ENCODE results near the gene PLXDC2. TPM values are rescaled to one million over a fixed set of nuclear protein-coding genes. Genes with fewer than 3 reads are reported as not detected.

Gene PLXDC2
- polyA plus RNA-seq, 2 donors = 11.9 to 13.0 TPM

- Histone ChIP-seq H3K4me1 (ENCODE audit: control insufficient read depth in 2 of 2, insufficient read depth in 2 of 2, low read length in 1 of 2) (peaks cover 0 to 3% of the 10 kb centered on the region in 2 donors), H3K27ac (ENCODE audit: low read depth in 2 of 2, low read length in 1 of 2) (peak overlapping the region; percentile 14 to 49), H3K36me3 (ENCODE audit: control insufficient read depth in 2 of 2, insufficient read depth in 2 of 2, low read length in 1 of 2) (no peaks in the 10 kb centered on the region), H3K9me3 (ENCODE audit: control insufficient read depth in 2 of 2, insufficient read depth in 1 of 2, low read depth in 1 of 2, low read length in 1 of 2) (no peaks in the 10 kb centered on the region), H3K4me3 (ENCODE audit: low read depth in 1 of 2, low read length in 2 of 2) (no peak overlapping the region), H3K27me3 (ENCODE audit: control insufficient read depth in 1 of 2, insufficient read depth in 2 of 2, low read length in 2 of 2) (no peaks in the 10 kb centered on the region)
- WGBS, 2 donors = 71 to 73% methylated on average over 3 of the region's 3 CpGs
Measured at GRCh38 chr10:19828278-19829049, 12.2 kb downstream of the PLXDC2 start.

- Histone ChIP-seq H3K9me3 (ENCODE audit: control insufficient read depth in 2 of 2, insufficient read depth in 1 of 2, low read depth in 1 of 2, low read length in 1 of 2) (no peaks in the 10 kb centered on the region), H3K36me3 (ENCODE audit: control insufficient read depth in 2 of 2, insufficient read depth in 2 of 2, low read length in 1 of 2) (no peaks in the 10 kb centered on the region), H3K27ac (ENCODE audit: low read depth in 2 of 2, low read length in 1 of 2) (peak overlapping the region; percentile 64 to 81), H3K4me1 (ENCODE audit: control insufficient read depth in 2 of 2, insufficient read depth in 2 of 2, low read length in 1 of 2) (peaks cover 0 to 6% of the 10 kb centered on the region in 2 donors), H3K27me3 (ENCODE audit: control insufficient read depth in 1 of 2, insufficient read depth in 2 of 2, low read length in 2 of 2) (no peaks in the 10 kb centered on the region), H3K4me3 (ENCODE audit: low read depth in 1 of 2, low read length in 2 of 2) (no peak overlapping the region)
- 29 to 36% methylated on average over 9 of the region's 9 CpGs for WGBS, 2 donors
Measured at GRCh38 chr10:19832699-19833098, 16.5 kb downstream of the PLXDC2 start.

GRCh38 chr10:19833170-19833824, 17.1 kb downstream of the PLXDC2 start:
- Histone ChIP-seq H3K4me3 (ENCODE audit: low read depth in 1 of 2, low read length in 2 of 2) (no peak overlapping the region), H3K4me1 (ENCODE audit: control insufficient read depth in 2 of 2, insufficient read depth in 2 of 2, low read length in 1 of 2) (peaks cover 0 to 6% of the 10 kb centered on the region in 2 donors), H3K36me3 (ENCODE audit: control insufficient read depth in 2 of 2, insufficient read depth in 2 of 2, low read length in 1 of 2) (no peaks in the 10 kb centered on the region), H3K27me3 (ENCODE audit: control insufficient read depth in 1 of 2, insufficient read depth in 2 of 2, low read length in 2 of 2) (no peaks in the 10 kb centered on the region), H3K27ac (ENCODE audit: low read depth in 2 of 2, low read length in 1 of 2) (peak overlapping the region in 1 of 2 donors; percentile 48), H3K9me3 (ENCODE audit: control insufficient read depth in 2 of 2, insufficient read depth in 1 of 2, low read depth in 1 of 2, low read length in 1 of 2) (no peaks in the 10 kb centered on the region)
- WGBS, 2 donors = 52 to 54% methylated on average over 8 of the region's 8 CpGs

GRCh38 chr10:19835952-19836351, 19.7 kb downstream of the PLXDC2 start:
- no peak overlapping the region for H3K4me3 ChIP-seq (ENCODE audit: low read depth in 1 of 2, low read length in 2 of 2)
- no peaks in the 10 kb centered on the region for H3K36me3 ChIP-seq (ENCODE audit: control insufficient read depth in 2 of 2, insufficient read depth in 2 of 2, low read length in 1 of 2)
- H3K27ac ChIP-seq (ENCODE audit: low read depth in 2 of 2, low read length in 1 of 2) = no peak overlapping the region
- WGBS, 2 donors = 92 to 94% methylated on average over 2 of the region's 2 CpGs
- H3K4me1 ChIP-seq (ENCODE audit: control insufficient read depth in 2 of 2, insufficient read depth in 2 of 2, low read length in 1 of 2) = peaks cover 0 to 2% of the 10 kb centered on the region in 2 donors
- no peaks in the 10 kb centered on the region for H3K9me3 ChIP-seq (ENCODE audit: control insufficient read depth in 2 of 2, insufficient read depth in 1 of 2, low read depth in 1 of 2, low read length in 1 of 2)
- H3K27me3 ChIP-seq (ENCODE audit: control insufficient read depth in 1 of 2, insufficient read depth in 2 of 2, low read length in 2 of 2) = no peaks in the 10 kb centered on the region

- WGBS, 2 donors = 77 to 82% methylated on average over 3 of the region's 3 CpGs
Measured at GRCh38 chr10:19839090-19839489, 22.9 kb downstream of the PLXDC2 start.

GRCh38 chr10:19839552-19839951, 23.3 kb downstream of the PLXDC2 start:
- Histone ChIP-seq H3K27me3 (ENCODE audit: control insufficient read depth in 1 of 2, insufficient read depth in 2 of 2, low read length in 2 of 2) (no peaks in the 10 kb centered on the region), H3K27ac (ENCODE audit: low read depth in 2 of 2, low read length in 1 of 2) (no peak overlapping the region), H3K9me3 (ENCODE audit: control insufficient read depth in 2 of 2, insufficient read depth in 1 of 2, low read depth in 1 of 2, low read length in 1 of 2) (no peaks in the 10 kb centered on the region), H3K4me3 (ENCODE audit: low read depth in 1 of 2, low read length in 2 of 2) (no peak overlapping the region), H3K4me1 (ENCODE audit: control insufficient read depth in 2 of 2, insufficient read depth in 2 of 2, low read length in 1 of 2) (peaks cover 0 to 2% of the 10 kb centered on the region in 2 donors), H3K36me3 (ENCODE audit: control insufficient read depth in 2 of 2, insufficient read depth in 2 of 2, low read length in 1 of 2) (no peaks in the 10 kb centered on the region)
- WGBS, 2 donors = 60 to 61% methylated on average over 4 of the region's 4 CpGs

More at GRCh38 chr10:19839090-19839489, 22.9 kb downstream of the PLXDC2 start:
- Histone ChIP-seq H3K36me3 (ENCODE audit: control insufficient read depth in 2 of 2, insufficient read depth in 2 of 2, low read length in 1 of 2) (no peaks in the 10 kb centered on the region), H3K27ac (ENCODE audit: low read depth in 2 of 2, low read length in 1 of 2) (no peak overlapping the region), H3K4me1 (ENCODE audit: control insufficient read depth in 2 of 2, insufficient read depth in 2 of 2, low read length in 1 of 2) (peaks cover 0 to 2% of the 10 kb centered on the region in 2 donors), H3K4me3 (ENCODE audit: low read depth in 1 of 2, low read length in 2 of 2) (no peak overlapping the region), H3K9me3 (ENCODE audit: control insufficient read depth in 2 of 2, insufficient read depth in 1 of 2, low read depth in 1 of 2, low read length in 1 of 2) (no peaks in the 10 kb centered on the region), H3K27me3 (ENCODE audit: control insufficient read depth in 1 of 2, insufficient read depth in 2 of 2, low read length in 2 of 2) (no peaks in the 10 kb centered on the region)

- H3K36me3 ChIP-seq (ENCODE audit: control insufficient read depth in 2 of 2, insufficient read depth in 2 of 2, low read length in 1 of 2) = no peaks in the 10 kb centered on the region
- H3K4me3 ChIP-seq (ENCODE audit: low read depth in 1 of 2, low read length in 2 of 2) = no peak overlapping the region
- no peaks in the 10 kb centered on the region for H3K9me3 ChIP-seq (ENCODE audit: control insufficient read depth in 2 of 2, insufficient read depth in 1 of 2, low read depth in 1 of 2, low read length in 1 of 2)
- no peaks in the 10 kb centered on the region for H3K27me3 ChIP-seq (ENCODE audit: control insufficient read depth in 1 of 2, insufficient read depth in 2 of 2, low read length in 2 of 2)
- H3K27ac ChIP-seq (ENCODE audit: low read depth in 2 of 2, low read length in 1 of 2) = no peak overlapping the region
- 91% methylated on average over 3 of the region's 3 CpGs for WGBS, 2 donors
- peaks cover 0 to 2% of the 10 kb centered on the region in 2 donors for H3K4me1 ChIP-seq (ENCODE audit: control insufficient read depth in 2 of 2, insufficient read depth in 2 of 2, low read length in 1 of 2)
Measured at GRCh38 chr10:19840776-19841175, 24.5 kb downstream of the PLXDC2 start.

- Histone ChIP-seq H3K9me3 (ENCODE audit: control insufficient read depth in 2 of 2, insufficient read depth in 1 of 2, low read depth in 1 of 2, low read length in 1 of 2) (no peaks in the 10 kb centered on the region), H3K4me3 (ENCODE audit: low read depth in 1 of 2, low read length in 2 of 2) (no peak overlapping the region), H3K27me3 (ENCODE audit: control insufficient read depth in 1 of 2, insufficient read depth in 2 of 2, low read length in 2 of 2) (no peaks in the 10 kb centered on the region), H3K27ac (ENCODE audit: low read depth in 2 of 2, low read length in 1 of 2) (no peak overlapping the region), H3K4me1 (ENCODE audit: control insufficient read depth in 2 of 2, insufficient read depth in 2 of 2, low read length in 1 of 2) (peaks cover 0 to 2% of the 10 kb centered on the region in 2 donors), H3K36me3 (ENCODE audit: control insufficient read depth in 2 of 2, insufficient read depth in 2 of 2, low read length in 1 of 2) (no peaks in the 10 kb centered on the region)
- WGBS, 2 donors = 38 to 41% methylated on average over 1 of the region's 1 CpG
Measured at GRCh38 chr10:19843487-19843886, 27.3 kb downstream of the PLXDC2 start.

- Histone ChIP-seq H3K4me1 (ENCODE audit: control insufficient read depth in 2 of 2, insufficient read depth in 2 of 2, low read length in 1 of 2) (peaks cover 0 to 2% of the 10 kb centered on the region in 2 donors), H3K27me3 (ENCODE audit: control insufficient read depth in 1 of 2, insufficient read depth in 2 of 2, low read length in 2 of 2) (no peaks in the 10 kb centered on the region), H3K4me3 (ENCODE audit: low read depth in 1 of 2, low read length in 2 of 2) (no peak overlapping the region), H3K36me3 (ENCODE audit: control insufficient read depth in 2 of 2, insufficient read depth in 2 of 2, low read length in 1 of 2) (no peaks in the 10 kb centered on the region), H3K27ac (ENCODE audit: low read depth in 2 of 2, low read length in 1 of 2) (no peak overlapping the region), H3K9me3 (ENCODE audit: control insufficient read depth in 2 of 2, insufficient read depth in 1 of 2, low read depth in 1 of 2, low read length in 1 of 2) (no peaks in the 10 kb centered on the region)
- 47 to 71% methylated on average over 1 of the region's 1 CpG for WGBS, 2 donors
Measured at GRCh38 chr10:19845503-19846368, 29.5 kb downstream of the PLXDC2 start.
